HL-60/S4 (cell line): ENCODE data around the gene GSX2.

Source experiments
- in situ Hi-C: fragments of 300-500 bp; cut with MboI; formaldehyde crosslinking; loops from 2 replicates; pipeline ENCODE4 v1.14.3; 2022; ENCODE audit warnings: low sequenced_read_pairs

GSX2 gene

DNA sequence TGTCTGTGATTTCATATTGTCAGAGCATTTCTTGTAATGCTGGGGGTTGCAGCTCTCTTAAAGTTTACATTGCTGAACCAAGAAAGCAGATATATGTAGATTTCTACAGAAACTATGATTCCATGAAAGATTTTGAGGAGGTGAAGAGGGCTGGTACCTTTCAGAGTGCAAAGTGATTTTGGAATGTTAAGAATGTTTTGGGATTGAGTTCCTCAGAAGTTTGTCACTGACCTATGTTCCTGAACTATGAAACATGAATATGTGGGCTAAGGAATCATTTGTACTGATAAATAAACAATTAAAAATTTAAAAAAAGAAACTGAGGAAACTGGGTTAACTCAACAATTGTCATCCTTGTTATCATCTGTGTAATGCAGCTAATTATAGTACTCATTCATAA, 23.3 kb upstream of the GSX2 start:
- in situ Hi-C loops = no loop called here

DNA sequence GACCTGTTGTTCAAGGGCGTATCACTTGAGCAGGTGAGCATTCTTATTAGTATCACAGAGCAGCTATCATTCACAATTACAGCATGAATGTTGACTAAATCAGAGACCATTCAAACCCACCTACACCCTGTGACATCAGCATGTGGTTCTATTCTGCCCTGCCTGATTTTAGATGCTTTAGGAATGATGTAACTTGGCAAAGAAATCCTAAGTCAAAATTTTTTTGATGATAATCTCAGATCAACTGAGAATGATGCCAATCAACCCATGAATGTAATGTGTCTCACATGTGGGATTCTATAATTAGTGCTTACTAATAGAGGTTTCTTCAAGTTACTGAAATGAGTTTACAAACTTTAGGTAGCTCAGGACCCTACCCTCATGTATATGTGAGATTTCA, 22.2 kb upstream of the GSX2 start:
- in situ Hi-C loops = no loop called here

DNA sequence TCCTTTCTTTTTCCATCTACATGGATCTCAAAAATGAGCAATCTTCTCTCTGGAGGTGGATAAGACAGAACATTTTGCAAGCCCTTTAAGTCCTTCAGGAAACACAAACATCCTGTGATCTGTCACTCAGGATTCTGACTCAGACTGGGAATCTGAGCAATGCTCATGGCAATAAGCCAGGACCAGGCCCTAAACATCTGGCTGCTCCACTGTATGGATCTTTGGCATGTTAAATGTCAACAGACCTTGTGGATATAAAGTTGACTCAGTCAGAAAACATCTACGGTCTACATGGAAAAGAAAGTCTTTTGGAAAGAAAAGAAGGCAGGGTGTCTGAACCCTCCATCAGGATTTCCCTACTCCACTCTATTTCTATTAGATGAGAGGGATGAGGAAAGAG, 17.8 kb upstream of the GSX2 start:
- in situ Hi-C loops = no loop called here

DNA sequence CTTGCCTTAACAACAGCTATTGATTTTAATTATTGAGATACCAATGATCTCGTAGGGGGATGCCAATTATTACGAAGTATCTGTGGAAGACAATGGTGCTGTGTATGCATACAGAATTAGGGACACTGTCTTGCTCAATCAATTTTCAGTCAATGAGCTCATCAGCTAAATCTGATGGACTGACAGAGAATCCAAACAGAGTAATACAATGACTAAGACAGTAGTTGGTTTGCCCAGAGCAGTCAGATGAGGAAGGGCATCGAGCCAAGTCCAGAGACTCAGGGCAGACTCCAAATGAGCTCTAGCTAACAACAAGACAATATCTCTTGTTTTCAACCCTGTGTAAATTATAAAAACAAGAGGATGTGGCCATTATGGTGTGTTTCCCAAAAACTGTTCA, 14.7 kb upstream of the GSX2 start:
- in situ Hi-C loops = no loop called here

DNA sequence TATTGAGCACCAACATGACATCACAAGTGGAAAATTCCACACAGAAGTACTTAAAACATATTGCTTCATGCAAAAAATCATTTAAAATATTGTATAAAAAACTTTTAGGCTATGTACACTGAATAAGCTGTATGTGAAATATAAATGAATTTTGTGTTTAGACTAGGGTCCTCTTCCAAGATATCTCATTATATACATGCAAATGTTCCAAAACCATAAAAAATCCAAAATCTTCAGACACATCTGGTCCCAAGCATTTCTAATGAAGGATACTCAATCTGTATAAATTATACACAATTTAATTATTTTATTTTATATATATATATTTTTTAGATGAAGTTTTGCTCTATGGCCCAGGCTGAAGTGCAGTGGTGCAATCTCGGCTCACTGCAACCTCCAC, 10.1 kb upstream of the GSX2 start:
- in situ Hi-C loops = no loop called here

DNA sequence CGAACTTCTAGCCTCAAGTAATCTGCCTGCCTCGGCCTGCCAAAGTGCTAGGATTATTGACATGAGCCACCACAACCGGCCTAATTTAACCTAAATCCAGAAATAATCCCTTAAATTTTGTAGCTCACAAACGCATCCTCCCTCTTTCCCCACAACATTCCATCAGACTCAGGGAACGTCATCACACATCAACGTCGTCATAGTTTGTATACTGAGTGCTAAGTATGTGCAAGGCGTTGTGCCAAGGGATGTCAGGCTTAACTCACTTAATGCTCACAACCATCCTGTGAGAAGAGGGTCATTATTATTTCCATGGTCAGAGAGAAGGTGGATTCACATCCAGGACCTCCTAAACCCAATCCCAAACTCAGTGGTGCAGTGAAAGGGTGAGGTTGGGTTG, 9.6 kb upstream of the GSX2 start:
- in situ Hi-C loops = no loop called here

DNA sequence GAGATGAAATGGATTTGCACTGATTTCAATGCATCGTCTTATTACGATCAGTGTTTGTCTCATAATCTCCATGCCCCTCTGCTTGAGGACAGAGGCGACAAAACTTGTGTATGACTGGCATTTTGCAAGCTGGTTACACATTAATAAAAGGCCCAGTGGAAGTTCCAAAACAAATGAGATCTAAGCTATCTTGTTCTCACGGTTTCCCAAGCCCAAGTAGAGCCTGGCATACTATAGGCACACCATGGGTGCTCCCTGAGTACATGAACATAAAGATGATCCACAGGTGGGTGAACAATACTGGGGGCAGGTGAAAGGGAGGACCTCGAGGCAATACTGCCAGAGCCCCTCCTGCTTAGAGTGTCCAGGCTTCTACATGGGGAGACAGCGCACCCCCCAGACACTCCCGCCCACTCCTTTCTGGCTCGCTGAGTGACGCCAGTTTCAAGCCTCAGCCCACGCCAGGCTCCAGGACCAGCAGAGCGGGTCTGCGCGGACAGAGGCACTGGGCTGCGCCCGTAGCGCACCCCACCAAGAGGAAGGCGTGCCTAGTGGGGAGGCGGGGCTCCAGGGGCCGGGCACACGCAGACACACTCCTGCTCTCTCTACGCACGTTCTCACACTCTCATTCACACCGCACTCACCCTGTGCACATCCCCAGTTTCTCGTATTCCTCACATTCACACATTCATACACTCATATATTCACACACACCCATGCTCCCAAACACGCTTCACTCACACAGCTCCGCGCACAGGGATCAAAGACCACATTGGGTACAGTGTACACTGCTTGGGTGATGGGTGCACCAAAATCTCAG, 8.9 kb upstream of the GSX2 start:
- in situ Hi-C loops = no loop called here

DNA sequence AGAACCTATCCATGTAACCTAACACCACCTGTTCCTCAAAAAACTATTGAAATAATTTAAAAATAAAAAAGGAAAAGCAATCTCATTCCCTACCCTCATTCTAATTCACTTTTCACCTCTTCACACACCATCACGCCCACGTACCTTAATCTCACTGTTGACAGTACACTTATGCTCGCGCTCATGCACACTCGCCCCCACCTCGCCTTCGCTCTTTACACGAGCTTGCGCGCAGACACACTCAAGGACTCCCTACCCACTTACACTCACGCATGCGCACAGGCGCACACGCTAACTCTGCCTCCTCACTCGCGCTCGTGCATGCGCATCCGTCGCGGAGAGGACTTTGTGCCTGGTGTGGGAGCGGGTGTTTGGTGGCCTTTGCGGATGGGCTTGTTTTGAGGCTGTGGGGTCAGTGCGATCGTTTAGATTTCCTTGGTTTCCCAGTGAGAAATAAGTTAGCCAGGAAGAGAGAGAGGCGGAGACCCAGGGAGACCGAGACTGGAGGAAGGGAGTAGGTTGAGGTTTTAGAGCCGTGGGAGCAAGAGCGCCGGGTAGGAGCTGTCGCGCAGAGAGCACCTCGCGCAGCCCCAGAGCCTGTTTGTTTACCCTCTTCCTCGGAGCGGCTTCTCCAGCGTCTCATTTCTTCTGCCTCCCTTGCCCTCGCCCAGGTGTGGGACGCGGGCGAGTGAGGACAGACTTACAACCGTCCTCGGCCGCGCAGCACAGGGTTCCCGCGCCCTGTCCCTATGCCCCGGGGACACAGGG, 8.1 kb upstream of the GSX2 start:
- in situ Hi-C loops = no loop called here

DNA sequence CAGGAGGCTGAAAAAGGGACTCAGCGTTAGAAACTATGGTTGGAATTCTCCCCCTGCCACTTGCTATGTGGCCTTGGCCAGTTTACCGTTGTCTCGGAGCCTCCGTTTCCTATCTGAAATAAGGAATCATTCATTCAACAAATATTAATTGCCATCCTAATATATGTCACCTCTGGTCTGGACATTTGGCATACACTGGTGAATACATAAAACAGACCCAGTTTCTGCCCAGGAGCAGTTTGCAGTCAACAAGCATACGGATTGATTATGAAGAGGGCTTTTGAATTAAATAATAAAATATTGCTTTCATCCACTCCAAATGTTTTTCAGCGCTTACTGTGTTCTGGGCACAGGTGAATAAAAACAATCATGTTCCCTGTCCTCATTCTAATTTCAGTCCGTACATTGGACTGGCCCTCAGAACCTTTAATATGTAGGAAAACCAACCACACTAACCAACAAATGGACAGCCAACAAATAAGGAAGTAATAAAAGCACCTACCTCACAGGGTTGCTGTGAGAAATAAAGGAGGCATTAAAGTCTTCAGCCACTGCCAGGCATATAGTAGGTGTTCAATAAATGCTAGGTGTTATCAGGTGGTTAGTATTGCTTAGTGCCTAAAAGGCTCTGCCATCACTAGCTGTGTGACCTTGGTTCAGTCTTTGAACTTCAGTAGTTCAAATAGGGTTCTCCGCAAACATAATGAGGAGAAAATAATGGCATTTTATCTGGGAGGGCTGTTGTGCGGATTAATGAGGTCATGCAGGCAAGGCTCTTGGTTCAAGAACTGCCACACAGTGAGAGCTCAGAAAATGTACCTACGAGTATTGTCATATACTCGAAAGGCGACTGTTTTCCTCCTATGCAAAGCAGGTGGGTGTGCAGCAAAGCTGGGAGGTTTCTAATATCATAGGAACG, 7.3 kb upstream of the GSX2 start:
- in situ Hi-C loops = no loop called here

DNA sequence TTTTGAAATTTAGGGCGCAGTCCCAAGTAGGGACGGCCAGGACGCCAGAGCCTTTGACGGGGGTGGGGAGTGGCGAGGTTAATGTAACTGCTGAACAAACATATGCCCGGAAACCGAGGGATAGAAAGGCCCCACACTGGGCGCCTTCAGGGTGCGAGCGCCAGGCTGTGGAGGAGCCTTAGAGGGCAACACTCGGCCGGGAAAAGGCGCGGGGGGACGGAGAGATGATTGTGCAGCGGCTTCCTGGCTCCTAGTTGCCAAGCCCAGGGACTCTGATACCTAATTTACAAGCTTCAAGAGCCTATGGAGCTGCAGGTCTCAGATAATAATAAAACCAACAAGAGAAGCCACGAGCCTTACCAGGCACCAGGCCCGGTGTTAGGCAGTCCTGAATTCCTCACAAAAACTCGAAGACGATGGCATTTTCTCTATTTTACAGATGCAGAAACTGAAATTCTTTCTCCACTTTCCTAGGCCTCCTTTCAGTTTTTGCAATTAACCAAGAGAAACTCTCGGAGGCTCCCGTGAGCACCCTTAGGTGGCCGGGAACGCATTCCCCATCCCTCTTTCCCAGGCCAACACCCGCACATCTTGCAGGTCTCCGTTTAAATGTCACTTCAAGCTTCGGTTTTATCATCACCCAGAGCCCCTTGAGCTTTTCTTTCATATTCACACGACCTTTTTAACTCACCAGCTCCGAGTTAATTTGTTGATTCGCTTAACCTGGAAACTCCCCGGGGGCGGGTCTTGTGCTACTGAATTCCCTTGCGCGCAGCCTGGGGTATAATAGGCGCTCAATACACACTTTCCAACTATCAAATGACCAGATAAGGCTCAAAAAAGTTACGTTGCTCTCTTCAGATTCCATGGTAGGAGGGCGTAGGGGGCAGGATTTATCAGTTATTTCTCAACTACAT, 6.4 kb upstream of the GSX2 start:
- in situ Hi-C loops = no loop called here

DNA sequence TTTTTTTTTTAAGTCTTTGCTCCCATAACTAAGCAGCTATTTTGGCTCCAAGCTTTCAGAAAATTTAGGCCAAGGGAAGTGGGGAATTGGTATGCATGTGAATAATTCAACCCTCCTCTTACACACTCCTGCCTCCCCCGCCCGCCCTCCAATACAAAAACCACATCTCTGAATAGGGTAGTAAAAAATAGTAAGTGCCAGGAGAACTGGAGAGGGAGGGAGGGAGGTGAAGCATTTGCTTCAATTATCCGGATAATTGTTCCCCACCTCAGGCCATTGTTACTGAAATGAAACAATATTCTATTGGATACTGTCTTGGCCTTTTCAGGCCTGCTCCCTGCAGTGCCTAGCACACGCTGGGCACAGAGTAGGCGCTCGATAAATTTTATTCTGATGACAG, 5.5 kb upstream of the GSX2 start:
- in situ Hi-C loops = no loop called here

DNA sequence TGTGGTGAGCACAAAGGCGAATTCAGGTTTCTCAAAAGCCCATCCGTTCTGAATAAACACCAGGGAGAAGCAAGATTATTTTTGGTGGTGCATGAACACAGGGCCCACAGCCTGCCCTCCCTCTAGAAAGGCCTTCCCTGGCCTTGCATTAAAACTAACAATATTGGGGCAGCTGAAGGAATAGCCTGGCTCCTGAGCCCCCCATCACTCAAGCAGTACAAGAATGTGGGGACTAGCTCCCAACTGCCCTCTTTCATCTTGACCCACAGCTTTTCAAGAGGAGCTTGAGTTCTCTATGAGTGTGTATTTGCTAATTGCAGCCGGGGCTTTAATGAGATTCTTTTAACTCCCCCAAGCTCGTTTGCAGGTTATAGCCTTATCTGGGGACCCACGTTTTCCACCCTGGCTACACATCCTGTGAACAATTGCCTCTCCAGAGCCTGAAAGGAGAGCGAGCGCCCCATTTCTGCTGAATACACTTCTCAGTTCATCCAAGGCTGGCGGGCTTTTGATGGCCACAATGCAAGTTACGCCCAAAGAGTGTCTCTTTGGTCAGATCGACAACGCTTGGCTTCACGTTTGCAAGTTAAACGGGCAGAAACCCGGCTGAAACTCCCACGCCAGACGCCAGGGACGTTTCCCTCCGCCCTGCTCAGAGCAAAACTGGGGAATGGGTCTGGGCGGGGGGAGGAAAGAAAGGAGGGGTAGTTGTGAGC, 4.7 kb upstream of the GSX2 start:
- in situ Hi-C loops = no loop called here

DNA sequence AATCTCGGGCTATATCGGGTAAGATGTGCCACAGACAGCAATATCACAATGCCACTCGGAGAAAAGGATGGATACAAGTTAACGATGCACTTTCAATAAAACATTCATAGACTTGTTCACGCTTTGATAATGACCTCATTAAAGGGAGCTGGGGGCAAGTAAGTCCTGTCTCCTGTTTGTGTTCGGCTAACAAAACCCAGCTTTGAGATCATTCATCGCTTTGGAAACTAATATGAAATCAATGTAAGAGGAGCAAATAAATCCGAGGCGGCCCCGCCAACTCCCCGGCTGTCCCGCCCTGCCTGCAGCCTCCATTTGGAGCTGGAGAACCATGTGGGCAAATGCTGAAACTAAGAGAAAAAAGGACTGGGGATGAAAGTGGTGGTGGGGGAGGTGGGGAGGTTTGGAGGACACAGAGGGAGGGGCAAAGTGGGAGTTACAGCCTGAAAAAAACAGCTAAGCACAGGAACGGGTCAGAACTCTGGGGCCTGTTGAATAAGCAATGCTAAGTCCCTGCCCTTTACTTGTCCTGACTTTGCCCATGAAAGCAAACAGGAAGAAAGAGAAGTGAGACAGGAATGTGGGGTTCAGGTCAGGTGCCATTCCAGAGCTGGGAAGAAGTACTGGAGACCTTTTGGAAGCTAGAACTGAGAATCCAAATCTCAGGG, 3.5 kb upstream of the GSX2 start:
- in situ Hi-C loops = no loop called here

DNA sequence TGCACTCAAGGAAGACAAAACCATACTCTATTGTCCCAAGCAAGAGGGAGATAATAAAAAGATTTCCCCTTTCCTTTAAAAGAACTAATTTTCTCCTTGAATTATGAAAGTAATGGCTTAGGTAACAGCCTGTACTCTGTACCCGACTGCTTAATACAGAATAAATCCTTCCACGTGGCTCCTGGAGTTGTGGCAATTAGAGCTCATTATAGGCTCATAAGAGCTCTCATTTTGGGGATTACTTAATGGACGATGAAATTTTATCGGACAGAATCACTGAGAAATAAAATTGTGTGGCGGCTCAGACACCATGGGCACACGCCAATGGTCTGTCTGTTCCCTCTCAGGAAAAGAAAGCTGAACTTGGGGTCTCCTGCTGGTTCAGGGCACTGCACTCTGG, 2.8 kb upstream of the GSX2 start:
- in situ Hi-C loops = no loop called here

DNA sequence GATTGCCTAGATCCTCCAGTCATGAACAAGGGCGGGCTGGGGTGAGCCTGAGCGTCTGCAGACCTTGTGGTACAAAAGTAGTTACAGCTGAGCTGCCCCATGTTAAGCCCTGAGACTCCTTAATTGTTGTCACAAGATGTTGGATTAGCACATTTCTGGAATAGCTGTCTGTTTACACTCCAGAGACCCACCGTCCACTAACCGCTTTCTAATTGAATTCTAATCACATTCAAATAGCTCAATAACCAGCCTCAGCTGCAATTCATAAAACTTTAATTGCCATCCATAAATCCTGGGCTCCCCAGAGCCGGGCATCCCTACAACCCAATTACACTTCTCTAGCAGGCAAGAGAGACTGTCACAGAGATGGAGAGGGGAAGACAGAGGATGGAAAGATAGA, 1.6 kb upstream of the GSX2 start:
- in situ Hi-C loops = no loop called here

DNA sequence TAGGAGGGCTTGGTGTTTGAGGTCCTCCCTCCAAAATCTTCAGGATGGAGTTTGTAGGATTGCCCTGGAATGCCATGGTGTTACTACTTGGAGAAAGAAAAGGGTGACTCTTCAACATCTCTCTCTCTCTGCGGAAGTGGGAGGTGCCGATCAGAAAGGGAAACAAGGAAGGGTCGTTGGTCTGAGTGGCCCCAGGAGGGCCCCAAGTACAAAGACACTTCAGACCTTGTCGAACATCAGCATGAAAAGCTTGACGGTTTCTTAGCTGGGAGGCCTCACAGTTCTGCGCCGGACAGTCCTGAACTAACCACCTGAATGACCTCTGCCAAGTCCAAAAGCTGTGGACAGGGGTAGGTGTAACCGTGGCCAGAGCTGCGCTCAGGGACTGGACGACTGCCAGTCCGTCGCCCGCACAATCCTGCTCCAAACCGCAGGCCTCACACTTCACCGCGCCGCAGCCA, 646 bp upstream of the GSX2 start:
- in situ Hi-C loops = no loop called here

DNA sequence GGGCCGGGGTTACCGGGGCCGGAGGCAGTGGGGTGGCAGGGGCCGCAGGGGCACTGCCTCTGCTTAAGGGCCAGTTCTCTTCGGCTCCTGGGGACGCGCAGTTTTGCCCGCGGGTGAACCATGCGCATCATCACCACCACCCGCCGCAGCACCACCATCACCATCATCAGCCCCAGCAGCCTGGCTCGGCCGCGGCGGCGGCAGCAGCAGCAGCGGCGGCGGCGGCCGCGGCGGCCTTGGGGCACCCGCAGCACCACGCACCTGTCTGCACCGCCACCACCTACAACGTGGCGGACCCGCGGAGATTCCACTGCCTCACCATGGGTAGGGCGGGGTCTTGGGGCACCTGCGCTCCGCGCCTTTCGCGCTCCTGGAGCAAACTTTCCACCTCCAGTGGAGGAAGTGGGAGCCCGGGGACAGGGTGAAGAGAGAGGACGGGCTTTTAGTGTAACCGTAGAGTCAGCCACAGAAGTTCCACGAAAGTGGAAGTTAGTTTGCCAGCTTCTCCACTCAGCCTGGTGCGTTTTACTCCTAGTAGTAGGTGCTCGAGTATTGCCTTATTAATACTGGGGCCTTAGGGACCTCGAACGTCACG, 729 bp downstream of the GSX2 start:
- in situ Hi-C loops = no loop called here

DNA sequence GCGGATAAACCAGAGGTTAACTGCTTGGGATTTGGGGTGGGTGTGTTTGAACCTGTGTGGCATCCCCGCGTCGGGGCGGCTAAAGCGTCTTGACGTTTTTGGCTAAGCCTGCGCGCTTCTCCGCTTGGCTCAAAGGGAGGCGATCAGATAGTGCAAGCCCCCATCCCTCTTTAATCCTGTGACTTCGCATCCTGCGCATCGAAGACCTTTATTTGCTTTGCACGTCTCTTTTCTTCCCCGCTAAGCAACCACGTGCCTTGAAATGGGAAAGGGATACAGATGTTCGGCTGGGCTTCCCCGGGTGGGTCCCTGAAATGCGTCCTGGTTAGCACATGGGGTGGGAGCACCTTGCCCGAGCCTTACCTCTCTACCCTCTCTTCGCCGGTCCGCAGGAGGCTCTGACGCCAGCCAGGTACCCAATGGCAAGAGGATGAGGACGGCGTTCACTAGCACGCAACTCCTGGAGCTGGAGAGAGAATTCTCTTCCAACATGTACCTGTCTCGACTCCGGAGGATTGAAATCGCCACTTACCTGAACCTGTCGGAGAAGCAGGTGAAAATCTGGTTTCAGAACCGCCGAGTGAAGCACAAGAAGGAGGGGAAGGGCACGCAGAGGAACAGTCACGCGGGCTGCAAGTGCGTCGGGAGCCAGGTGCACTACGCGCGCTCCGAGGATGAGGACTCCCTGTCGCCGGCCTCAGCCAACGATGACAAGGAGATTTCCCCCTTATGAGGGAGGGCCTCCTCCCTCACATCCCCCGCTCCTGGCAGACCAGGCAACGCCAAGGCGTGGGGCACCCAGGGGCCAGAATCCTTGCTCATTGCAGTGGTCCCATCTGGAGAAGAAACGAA, 1.5 kb downstream of the GSX2 start:
- in situ Hi-C loops = no loop called here
